ENCODE measurements around the gene PARD3B. TPM values are rescaled to one million over a fixed set of nuclear protein-coding genes. Genes with fewer than 3 reads are reported as not detected.

PARD3B gene
- total and polyA plus RNA-seq, 2 experiments from 2014 or later, result 3.5 to 4.4 TPM

DNA sequence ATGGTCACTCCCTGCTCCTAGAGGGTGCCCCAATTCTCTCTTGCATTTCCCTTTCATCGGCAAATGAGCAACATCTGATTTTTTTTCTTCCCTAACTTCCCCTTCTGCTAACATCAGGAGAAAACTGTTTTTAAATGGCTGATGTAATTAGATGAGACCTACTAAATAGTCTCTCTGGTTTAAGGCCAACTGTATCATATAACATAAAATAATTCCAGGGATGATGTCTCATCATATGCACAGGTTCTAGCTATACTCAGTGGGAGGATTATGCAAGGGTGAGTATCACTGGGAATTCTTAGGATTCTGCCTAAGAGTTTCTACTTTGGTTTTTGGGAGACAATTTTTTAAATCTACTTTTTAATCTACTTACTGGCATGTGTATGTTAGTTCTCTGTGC, 193.4 kb downstream of the PARD3B start:
- no peaks in the 10 kb centered on the region for H3K79me2 ChIP-seq (replicated peaks; ENCODE audit: insufficient read depth)
- no peak overlapping the region for H3K4me3 ChIP-seq
- H3K36me3 Mint-ChIP-seq (ENCODE audit: low read depth), result peaks cover 5% of the 10 kb centered on the region; the same call in 1 of the 3 replicates
- no peaks in the 10 kb centered on the region for H4K20me1 ChIP-seq (replicated peaks; ENCODE audit: insufficient read depth)
- no peak overlapping the region for H3K27ac ChIP-seq (ENCODE audit: low read depth)
- H3K36me3 ChIP-seq (ENCODE audit: insufficient read depth), result no peaks in the 10 kb centered on the region
- DNase-seq (ENCODE audit: low spot score), result no peak
- no peak for ATAC-seq
- no peaks in the 10 kb centered on the region for H3K27me3 ChIP-seq (ENCODE audit: insufficient read depth)
- peaks cover 4% of the 10 kb centered on the region for H3K27me3 Mint-ChIP-seq (ENCODE audit: insufficient read depth, low read depth, poor library complexity)
- H3K4me1 ChIP-seq (ENCODE audit: insufficient read depth), result no peaks in the 10 kb centered on the region
- H3K4me2 ChIP-seq, result no peak overlapping the region
- H3K27ac Mint-ChIP-seq, result no peak overlapping the region
- H3K4me3 Mint-ChIP-seq, result no peak overlapping the region
- no peaks in the 10 kb centered on the region for H3F3A ChIP-seq (replicated peaks; ENCODE audit: low read depth)
- H3K9me3 Mint-ChIP-seq, result no peaks in the 10 kb centered on the region
- H2AFZ ChIP-seq, result no peak overlapping the region
- TF ChIP-seq, protein P1, sequence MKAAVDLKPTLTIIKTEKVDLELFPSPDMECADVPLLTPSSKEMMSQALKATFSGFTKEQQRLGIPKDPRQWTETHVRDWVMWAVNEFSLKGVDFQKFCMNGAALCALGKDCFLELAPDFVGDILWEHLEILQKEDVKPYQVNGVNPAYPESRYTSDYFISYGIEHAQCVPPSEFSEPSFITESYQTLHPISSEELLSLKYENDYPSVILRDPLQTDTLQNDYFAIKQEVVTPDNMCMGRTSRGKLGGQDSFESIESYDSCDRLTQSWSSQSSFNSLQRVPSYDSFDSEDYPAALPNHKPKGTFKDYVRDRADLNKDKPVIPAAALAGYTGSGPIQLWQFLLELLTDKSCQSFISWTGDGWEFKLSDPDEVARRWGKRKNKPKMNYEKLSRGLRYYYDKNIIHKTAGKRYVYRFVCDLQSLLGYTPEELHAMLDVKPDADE (IDR thresholded peaks at IDR 0.05), result no peak
- TF ChIP-seq, protein P2, sequence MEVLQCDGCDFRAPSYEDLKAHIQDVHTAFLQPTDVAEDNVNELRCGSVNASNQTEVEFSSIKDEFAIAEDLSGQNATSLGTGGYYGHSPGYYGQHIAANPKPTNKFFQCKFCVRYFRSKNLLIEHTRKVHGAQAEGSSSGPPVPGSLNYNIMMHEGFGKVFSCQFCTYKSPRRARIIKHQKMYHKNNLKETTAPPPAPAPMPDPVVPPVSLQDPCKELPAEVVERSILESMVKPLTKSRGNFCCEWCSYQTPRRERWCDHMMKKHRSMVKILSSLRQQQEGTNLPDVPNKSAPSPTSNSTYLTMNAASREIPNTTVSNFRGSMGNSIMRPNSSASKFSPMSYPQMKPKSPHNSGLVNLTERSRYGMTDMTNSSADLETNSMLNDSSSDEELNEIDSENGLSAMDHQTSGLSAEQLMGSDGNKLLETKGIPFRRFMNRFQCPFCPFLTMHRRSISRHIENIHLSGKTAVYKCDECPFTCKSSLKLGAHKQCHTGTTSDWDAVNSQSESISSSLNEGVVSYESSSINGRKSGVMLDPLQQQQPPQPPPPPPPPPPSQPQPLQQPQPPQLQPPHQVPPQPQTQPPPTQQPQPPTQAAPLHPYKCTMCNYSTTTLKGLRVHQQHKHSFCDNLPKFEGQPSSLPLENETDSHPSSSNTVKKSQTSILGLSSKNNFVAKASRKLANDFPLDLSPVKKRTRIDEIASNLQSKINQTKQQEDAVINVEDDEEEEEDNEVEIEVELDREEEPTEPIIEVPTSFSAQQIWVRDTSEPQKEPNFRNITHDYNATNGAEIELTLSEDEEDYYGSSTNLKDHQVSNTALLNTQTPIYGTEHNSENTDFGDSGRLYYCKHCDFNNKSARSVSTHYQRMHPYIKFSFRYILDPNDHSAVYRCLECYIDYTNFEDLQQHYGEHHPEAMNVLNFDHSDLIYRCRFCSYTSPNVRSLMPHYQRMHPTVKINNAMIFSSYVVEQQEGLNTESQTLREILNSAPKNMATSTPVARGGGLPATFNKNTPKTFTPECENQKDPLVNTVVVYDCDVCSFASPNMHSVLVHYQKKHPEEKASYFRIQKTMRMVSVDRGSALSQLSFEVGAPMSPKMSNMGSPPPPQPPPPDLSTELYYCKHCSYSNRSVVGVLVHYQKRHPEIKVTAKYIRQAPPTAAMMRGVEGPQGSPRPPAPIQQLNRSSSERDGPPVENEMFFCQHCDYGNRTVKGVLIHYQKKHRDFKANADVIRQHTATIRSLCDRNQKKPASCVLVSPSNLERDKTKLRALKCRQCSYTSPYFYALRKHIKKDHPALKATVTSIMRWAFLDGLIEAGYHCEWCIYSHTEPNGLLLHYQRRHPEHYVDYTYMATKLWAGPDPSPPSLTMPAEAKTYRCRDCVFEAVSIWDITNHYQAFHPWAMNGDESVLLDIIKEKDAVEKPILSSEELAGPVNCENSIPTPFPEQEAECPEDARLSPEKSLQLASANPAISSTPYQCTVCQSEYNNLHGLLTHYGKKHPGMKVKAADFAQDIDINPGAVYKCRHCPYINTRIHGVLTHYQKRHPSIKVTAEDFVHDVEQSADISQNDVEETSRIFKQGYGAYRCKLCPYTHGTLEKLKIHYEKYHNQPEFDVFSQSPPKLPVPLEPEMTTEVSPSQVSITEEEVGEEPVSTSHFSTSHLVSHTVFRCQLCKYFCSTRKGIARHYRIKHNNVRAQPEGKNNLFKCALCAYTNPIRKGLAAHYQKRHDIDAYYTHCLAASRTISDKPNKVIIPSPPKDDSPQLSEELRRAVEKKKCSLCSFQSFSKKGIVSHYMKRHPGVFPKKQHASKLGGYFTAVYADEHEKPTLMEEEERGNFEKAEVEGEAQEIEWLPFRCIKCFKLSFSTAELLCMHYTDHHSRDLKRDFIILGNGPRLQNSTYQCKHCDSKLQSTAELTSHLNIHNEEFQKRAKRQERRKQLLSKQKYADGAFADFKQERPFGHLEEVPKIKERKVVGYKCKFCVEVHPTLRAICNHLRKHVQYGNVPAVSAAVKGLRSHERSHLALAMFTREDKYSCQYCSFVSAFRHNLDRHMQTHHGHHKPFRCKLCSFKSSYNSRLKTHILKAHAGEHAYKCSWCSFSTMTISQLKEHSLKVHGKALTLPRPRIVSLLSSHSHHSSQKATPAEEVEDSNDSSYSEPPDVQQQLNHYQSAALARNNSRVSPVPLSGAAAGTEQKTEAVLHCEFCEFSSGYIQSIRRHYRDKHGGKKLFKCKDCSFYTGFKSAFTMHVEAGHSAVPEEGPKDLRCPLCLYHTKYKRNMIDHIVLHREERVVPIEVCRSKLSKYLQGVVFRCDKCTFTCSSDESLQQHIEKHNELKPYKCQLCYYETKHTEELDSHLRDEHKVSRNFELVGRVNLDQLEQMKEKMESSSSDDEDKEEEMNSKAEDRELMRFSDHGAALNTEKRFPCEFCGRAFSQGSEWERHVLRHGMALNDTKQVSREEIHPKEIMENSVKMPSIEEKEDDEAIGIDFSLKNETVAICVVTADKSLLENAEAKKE (CRISPR knock-in tag; IDR thresholded peaks at IDR 0.05), result no peak
- TF ChIP-seq JUNB (IDR thresholded peaks at IDR 0.05; ENCODE audit: unreplicated experiment) (no peak), EZH2phosphoT487 (IDR thresholded peaks at IDR 0.05; ENCODE audit: unreplicated experiment) (no peak), POLR2AphosphoS5 (IDR thresholded peaks at IDR 0.05; ENCODE audit: low read depth) (no peak), NANOG (IDR thresholded peaks at IDR 0.05; ENCODE audit: borderline replicate concordance) (no peak)
- TF ChIP-seq, protein P3, sequence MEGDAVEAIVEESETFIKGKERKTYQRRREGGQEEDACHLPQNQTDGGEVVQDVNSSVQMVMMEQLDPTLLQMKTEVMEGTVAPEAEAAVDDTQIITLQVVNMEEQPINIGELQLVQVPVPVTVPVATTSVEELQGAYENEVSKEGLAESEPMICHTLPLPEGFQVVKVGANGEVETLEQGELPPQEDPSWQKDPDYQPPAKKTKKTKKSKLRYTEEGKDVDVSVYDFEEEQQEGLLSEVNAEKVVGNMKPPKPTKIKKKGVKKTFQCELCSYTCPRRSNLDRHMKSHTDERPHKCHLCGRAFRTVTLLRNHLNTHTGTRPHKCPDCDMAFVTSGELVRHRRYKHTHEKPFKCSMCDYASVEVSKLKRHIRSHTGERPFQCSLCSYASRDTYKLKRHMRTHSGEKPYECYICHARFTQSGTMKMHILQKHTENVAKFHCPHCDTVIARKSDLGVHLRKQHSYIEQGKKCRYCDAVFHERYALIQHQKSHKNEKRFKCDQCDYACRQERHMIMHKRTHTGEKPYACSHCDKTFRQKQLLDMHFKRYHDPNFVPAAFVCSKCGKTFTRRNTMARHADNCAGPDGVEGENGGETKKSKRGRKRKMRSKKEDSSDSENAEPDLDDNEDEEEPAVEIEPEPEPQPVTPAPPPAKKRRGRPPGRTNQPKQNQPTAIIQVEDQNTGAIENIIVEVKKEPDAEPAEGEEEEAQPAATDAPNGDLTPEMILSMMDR (conservative IDR thresholded peaks at IDR 0.05; ENCODE audit: low read depth in 2 of 2), result no peak
- 0 out of 2 replicates have a peak, but pooled peaks cover 8% of the 10 kb centered on the region for H3K9me2 ChIP-seq (ENCODE audit: insufficient read depth)
- 0 out of 3 replicates have a peak, but pooled peaks cover 2% of the 10 kb centered on the region for H3K4me1 Mint-ChIP-seq
